OCI-LY7 (cell line): ENCODE data around the gene PTPRT.

Experiments
- EZH2phosphoT487 ChIP-seq: fragments of 200-600 bp; sonication (generic); IDR thresholded peaks from 2 replicates; pipeline ENCODE4 v1.6.1; 2018; ENCODE audit warnings: low read depth, borderline replicate concordance, mild to moderate bottlenecking, mixed run types, antibody characterized with exemption, low read length, moderate library complexity, mixed read lengths
- TF ChIP-seq, protein P1 (sequence below): fragments of 200-600 bp; sonication (generic); conservative IDR thresholded peaks from 2 replicates; pipeline ENCODE4 v1.5.1; 2014; ENCODE audit warnings: mild to moderate bottlenecking, antibody characterized with exemption, low read length, moderate library complexity, mixed read lengths

DNA sequence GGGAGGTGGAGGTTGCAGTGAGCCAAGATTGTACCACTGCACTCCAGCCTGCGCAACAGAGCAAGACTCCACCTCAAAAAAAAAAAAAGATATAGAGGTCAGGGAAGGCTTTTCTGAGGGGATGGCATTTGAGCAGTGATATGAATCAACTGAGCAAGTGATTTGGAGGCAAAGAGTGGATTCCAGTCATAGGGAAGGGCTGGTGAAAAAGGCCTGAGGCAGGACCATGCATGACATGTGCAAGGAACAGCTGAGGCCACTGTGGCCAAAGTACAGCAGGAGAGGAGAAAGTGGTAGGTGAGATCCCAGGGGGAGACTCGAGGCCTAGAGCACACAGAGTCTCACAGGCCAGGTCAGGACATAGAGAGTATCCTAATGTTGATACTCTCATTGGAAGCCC is 20.1 kb upstream of the PTPRT start:
- TF ChIP-seq, protein P1, sequence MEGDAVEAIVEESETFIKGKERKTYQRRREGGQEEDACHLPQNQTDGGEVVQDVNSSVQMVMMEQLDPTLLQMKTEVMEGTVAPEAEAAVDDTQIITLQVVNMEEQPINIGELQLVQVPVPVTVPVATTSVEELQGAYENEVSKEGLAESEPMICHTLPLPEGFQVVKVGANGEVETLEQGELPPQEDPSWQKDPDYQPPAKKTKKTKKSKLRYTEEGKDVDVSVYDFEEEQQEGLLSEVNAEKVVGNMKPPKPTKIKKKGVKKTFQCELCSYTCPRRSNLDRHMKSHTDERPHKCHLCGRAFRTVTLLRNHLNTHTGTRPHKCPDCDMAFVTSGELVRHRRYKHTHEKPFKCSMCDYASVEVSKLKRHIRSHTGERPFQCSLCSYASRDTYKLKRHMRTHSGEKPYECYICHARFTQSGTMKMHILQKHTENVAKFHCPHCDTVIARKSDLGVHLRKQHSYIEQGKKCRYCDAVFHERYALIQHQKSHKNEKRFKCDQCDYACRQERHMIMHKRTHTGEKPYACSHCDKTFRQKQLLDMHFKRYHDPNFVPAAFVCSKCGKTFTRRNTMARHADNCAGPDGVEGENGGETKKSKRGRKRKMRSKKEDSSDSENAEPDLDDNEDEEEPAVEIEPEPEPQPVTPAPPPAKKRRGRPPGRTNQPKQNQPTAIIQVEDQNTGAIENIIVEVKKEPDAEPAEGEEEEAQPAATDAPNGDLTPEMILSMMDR: no peak
- TF ChIP-seq EZH2phosphoT487: no peak
